Mesenteric fat pad (tissue), 1 donor: ENCODE results near the gene ATG13. TPM values are rescaled to one million over a fixed set of nuclear protein-coding genes. Genes with fewer than 3 reads are reported as not detected.
"Not testable (repeated sequence)": the region's sequence is repeated elsewhere in the genome, so short reads cannot be mapped to it uniquely, and the experiment has no call there.

Experiments
- DNase-seq: peaks from one replicate; pipeline ENCODE4 v3.0.0-alpha.2; 2020; ENCODE audit warnings: low spot score
- long read RNA-seq: library from polyadenylated mRNA; unstranded; transcript quantifications from one replicate; pipeline ENCODE4 v2.0.0, GENCODE V29; 2020
- total RNA-seq: library from RNA; stranded (reverse); fragmentation: NEBNext Ultra II Directional; extraction: Animal tissue kit (Norgen Biotek cat#: 25700); gene quantifications from one replicate; pipeline ENCODE4 v1.2.1, GENCODE V29; 2021
- donor health status: DM: yes; HTN: yes; CAD: no.

The ATG13 gene
- total RNA-seq, result 49.7 TPM
- long read RNA-seq, full-length matches to known transcripts, result 24 of 55 reads
- long read RNA-seq, partial matches to known transcripts, result 0 of 55 reads
- long read RNA-seq, other reads (novel, unspliced or antisense), result 31 of 55 reads

DNA sequence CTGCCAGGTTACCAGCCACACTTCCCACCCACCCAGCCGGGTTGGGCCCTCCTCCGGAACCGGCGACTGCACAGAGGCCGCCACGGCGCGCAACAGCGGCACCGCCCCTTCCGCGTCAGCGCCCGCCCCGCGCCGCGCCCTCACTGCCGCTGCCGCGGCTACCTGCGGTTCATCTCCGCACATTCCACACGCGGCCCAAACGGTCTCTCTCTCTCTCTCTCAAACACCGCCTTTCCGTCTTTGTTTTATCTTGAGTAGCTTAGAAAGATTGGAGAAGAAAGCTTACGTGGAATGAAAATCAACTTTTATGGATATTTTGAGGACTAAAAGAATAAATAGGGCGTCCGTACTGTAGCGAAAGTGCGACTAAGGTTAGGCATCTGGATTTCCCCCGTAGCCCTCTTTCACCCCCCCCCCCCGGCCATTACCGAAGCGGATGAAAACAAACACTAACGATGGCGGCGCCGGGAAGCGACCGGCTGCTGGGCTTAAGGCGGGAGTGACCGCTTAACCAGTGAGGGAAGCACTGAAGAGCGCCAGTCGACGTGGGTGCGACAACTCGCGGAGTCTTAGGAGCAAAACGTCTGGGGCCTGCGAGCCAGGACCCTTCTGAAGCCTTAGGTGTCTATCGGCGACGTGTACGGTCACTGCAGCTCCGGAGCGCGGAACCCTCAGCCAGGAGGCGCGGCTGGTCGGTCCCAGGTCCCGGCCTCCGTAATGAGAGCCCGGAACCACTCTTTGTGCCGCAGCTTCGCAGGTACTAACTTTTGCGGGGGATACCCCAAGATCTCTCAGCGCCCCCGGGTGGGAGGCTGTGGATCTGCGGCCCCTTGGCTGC lies at the start of gene ATG13, which contains the start of gene HARBI1:
ATG13 (plus strand) TSS at position 420 of the 838 bp plus-strand sequence. CDS start 26,739 bp downstream, outside the sequence.
HARBI1 (minus strand) TSS at position 94 of the 838 bp plus-strand sequence. CDS start 990 bp downstream, outside the sequence.
- peak; percentile 96 for DNase-seq

DNA sequence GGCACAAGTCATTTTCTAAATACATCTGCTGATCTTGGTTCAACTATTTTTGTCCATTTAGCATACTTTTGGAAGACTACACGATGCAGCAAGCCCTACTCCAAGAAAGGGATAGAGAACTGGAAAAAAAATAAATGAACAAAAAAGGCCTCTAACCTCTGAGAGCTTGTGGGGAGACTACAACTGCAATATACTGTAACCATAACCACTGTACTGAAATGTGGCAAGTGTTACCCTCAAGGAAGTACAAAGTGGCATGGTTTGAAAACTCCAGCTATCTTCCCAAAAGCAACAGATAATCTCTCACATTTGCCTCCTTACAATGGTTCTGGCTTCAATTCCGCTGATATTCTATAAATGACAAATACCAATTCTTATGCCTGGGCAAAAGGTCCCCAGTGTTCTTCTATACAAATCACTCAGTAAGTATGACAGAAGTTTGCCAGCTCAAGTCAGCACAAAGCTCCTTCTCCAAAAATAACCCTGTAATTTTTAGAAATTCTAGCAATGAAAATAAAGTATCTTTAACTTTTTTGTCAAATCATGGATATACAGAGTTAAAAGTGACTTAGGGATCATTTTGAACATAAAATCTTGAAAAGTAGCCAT lies 46.5 kb upstream of the ATG13 start:
- DNase-seq, result no peak

DNA sequence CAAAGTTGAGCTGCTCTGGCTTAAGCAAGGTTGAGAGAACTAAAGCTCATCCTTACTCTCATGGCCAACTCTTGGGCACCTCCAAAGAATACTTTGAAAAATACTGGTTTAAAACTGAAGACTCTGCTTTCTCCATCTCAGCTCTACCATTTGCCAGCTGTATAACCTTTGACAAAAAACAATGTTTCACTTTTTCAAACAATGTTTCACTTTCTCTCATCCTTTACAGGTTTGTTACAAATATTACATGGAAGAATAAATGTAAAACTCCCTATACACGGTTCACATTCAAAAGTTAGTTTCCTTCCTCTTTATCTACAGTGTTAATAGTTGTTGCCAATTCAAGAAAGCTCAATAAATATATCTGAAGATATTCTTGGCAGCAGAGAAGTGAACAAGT lies 42.7 kb upstream of the ATG13 start:
- no peak for DNase-seq

DNA sequence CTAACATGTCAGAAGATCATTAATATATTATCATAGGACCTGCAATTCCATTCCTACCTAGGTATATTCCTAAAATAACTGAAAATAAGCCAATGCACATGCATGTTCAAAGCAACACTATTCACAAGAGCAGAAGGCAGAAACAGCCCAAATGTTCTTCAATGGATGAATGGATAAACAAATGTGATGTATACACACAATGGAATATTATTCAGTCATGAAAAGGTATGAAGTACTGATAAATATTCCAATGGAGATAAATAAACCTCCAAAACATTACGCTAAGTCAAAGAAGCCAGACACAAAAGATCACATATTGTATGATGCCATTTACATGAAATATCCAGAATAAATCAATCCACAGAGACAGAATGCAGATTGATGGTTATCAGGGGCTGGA lies 40.3 kb upstream of the ATG13 start:
- no peak for DNase-seq

DNA sequence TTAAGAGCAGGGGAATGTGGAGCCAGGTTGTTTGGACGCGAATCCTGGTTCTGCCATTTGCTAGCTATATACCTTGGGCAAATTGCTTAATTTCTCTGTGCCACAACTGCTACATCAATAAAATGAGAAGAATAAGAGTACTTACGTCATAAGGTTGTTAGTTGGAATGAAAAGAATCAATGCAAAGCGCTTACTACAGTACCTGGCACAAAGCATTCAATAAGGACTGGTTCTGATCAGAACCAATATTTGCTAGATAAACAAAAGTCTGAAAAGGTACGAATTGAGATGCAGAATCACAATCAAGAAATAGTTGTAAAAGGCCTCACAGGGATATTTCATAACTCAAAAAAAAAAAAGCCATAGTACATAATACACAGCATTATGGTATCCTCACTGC lies 34.8 kb upstream of the ATG13 start:
- DNase-seq, result no peak

DNA sequence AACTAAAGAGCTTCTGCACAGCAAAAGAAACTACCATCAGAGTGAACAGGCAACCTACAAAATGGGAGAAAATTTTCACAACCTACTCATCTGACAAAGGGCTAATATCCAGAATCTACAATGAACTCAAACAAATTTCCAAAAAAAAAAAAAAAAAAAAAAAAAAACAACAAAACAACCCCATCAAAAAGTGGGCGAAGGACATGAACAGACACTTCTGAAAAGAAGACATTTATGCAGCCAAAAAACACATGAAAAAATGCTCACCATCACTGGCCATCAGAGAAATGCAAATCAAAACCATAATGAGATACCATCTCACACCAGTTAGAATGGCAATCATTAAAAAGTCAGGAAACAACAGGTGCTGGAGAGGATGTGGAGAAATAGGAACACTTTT lies 33.8 kb upstream of the ATG13 start:
- not testable (repeated sequence) for DNase-seq

DNA sequence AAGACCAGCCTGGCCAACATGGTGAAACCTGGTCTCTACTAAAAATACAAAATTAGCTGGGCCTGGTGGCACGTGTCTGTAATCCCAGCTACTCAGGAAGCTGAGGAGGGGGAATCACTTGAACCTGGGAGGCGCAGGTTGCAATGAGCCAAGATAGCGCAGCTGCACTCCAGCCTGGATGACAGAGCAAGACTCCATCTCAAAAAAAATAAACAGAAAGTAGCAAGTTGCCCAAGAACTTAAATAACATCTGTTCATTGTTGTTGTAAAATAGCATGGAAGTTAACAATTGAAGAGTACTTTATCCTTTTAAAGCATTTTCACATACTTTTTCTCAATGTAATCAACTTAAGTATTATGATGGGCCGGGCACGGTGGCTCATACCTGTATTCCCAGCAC lies 29.2 kb upstream of the ATG13 start:
- DNase-seq, result no peak

DNA sequence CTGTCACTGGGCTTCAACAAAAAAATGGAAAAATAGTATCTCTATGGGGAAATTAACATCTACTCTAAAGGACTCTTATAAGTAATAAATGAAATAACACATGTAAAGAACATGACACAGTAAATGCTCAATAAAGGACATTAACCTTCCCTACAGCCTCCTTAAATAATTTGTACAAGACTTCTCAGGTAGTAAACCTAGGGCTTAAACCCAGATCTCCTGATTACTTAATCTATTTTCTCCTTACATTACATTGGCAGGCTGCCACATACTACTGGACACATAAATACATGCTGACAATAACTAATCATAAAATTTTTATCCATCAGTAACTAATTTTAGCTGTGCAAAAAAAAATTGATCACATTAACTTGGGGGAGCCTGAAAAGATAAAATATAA lies 28.4 kb upstream of the ATG13 start:
- no peak for DNase-seq

DNA sequence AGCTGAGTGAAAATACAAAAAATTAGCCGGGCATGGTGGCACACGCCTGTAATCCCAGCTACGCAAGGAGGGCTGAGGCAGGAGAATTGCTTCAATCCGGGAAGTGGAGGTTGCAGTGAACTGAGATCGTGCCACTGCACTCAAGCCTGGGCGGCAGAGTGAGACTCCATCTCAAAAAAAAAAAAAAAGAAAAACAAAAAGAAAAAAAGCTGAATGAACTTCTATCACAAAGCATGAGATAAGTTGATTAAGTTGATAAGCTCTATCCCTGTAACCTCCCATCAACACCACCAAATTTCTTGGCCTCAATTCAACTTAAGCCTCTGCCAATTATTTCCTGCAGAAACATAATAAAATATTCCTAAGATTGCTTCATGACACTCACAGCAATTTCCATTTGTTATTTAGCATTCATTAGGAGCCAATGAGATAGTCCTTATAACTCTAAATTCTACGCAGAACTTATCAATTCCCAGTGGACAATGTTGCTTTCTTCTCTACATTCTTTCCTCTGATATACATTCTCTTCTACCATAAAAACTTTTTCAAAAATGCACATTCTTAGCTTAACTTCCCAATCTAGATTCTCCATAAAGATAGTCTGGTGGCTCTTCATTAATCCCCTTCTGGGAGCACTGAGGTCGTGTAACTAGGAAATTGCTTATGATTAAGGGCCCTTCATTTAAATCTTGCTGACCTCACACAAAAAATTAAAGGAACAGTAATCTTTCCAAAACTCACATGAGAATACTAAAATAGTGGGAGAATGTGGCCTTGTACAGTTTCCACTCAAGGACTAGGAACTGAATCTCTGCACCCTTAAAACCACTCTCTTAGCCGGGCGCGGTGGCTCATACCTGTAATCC lies 26.4 kb upstream of the ATG13 start:
- no peak for DNase-seq

DNA sequence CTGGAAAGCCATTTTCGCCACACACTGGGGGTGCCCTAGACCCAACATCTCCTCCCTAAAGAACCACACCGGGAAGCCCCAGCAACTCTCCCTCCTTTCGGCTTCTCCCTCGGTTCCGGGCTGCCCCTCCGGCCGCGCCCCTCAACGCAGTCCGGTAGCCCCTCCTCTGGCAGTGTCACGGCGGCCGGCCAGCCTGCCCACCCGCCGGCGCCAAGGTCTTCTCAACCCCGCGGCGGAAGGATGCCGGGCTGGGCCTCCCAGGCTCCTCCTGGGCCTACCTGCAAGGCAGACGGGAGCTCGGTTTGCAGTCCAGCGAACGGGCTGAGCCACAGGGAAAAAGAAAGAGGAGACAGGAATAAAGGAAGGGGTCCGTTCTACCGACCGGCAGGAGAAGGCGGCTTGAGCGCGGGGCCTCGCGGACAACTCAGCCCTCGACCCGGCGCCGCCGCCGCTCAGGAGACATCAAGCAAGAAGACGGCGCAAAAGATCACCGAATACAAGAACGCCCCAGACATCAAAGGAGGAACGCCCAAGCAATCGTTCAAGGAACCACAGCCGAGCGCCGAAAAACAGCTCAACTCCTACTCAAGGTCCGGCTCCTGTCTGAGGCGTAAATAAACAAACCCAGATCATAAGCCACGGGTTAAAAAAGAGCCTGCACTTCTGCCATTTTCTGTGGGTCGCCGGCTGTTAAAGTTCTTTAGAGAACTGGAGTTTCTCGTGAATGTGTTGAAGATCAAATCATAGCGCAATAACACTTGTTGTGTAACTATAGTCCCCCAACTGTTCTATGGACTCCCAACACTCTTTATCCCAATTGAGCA lies 23.6 kb upstream of the ATG13 start, which contains the start of gene AMBRA1:
AMBRA1 (minus strand) TSS at position 474 of the 824 bp plus-strand sequence. CDS start 45,643 bp downstream, outside the sequence.
- DNase-seq, result peak; percentile 91

DNA sequence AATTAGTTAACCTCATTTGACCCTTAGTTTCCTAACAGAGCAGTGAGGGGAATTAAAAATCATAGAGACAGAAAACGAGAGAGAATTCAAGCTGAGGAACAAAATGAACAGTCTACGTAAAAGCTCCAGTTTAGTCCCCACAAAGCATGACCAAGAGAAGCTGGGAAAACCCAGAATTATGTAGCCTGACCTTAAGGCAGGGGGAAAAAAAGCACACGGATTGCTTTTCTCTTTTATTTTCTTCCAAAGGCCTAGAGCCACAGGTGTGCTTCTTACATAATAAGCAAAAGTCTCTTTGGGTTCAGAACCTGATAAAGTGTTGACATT lies 23.0 kb upstream of the ATG13 start:
- no peak for DNase-seq

DNA sequence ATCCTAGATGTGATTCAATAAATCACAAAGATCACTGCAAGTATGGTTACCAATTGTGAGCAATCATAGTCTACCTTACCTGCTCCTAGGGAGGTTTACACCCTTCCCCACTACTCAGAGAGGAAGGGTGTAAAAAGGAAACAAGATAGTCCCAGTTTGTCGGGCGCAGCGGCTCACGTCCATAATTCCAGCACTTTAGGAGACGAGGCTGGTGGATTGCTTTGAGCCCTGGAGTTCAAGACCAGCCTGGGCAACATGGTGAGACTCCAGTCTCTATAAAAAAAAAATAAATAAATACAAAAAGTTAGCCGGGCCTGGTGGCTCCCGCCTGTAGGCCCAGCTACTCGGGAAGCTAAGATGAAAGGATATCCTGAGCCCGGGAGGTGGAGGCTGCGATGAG lies 22.6 kb upstream of the ATG13 start:
- peak; percentile 64 for DNase-seq

DNA sequence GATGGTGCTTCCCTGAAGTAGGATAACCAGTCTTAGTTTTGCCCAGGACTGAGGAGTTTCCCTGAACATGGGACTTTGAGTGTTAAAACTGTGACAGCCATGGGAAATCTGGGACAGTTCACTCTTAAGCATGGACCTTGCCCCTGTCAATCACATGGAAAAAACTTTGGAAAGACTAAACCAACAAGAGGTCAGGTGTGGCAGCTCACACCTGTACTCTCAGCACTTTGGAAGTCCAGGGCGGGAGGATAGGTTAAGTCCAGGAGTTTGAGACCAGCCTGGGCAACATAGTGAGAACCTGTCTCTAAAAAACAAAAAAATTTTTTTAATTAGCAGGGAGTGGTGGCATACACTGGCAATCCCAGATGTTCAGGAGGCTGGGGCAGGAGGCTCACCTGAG lies 20.2 kb upstream of the ATG13 start:
- DNase-seq, result no peak

DNA sequence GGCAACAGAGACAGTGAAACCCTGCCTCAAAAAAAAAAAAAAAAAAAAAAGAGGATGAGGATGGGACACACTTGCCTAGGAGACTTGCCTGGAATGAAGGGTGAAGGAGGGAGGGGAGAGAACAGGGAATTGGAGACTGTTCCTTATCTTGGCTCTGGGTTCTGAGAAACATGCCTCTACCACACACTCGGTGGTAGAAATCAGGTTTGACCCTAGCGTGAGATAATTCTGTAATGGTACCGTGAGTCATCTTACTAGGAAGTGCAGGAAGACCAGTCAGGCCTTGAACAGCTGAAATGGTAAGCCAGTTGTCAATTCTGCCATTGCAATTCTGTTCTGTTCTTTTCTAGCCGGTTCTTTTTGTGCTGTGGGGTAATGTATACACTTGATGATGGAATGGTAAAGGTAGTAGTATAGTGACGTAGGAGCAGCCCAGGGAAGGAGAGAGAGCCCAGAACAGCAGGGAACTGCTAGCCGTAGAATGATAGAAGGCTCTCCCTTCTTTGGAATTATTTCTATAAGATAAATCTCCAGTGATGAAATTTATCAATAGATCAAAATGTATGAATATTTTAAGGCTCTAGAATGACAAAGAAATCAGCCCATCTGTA lies 19.6 kb upstream of the ATG13 start:
- DNase-seq, result no peak

DNA sequence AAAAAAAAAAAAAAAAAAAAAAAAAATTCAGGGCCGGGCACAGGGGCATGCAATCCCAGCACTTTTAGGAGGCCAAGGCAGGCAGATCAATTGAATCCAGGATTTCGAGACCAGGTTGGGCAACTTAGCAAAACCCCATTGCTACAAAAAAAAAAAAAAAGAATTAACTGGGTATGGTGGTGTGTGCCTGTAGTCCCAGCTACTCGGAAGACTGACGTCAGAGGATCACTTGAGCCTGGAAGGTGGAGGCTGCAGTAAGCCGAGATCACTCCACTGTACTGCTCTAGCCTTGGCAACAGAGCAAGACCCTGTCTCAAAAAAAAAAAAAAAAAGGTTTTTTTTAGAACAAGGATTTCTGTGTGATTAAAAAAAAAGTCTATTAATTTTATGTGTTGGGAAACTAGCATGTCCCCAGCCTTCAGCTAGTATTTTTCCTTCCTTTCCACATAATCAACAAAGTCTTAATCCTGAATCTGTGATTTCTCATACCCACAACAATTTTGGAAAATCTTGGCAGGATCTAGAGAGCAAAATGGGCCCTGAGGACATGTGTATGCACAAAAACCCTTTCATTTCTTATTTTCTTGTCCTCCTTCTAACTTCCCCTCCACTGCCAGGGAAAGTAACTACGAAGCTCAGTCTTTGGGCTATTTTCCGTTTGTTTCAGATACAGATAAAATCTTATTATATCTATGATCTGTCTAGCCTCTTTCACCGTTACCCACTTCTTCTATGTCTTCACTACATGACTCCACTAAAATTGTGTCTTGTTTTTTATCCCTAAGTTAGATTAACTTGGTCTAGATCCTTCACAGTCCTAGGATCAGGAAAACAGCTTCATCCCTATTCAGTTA lies 17.8 kb upstream of the ATG13 start:
- no peak for DNase-seq

DNA sequence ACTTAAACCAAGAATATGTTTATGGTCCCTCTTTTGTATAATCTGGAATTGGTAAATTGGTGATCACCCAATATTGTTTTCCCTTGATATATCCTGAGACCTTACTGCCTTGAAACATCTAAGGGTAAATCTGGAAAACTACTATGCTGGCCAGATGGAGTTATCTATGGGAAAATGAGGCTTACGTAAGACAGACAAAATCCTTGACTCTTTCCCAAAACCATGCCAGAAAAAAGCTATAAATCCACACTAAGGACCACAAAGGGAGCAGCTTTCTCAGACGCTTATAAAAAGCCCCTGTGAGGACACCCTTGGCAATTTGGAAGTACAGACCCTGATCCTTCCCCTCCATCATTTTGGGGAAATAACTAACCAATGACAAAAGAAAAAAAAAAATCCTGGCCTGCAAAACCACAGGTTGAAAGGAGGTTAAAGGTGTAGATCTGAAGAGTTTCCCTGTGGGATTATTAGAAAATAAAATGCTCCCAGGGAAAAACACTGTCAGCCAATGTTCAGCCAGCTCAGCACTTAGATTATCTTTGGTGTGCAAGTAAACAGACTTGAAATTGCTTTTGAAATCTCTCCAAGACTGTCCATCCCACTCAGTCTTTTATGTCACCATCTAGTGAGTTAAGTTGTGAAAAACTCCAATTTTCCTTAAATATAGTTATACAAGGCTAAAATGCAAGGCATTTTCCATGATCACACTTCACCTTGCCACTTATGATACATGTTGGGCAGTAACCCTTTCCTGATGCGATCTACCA lies 17.0 kb upstream of the ATG13 start:
- no peak for DNase-seq

DNA sequence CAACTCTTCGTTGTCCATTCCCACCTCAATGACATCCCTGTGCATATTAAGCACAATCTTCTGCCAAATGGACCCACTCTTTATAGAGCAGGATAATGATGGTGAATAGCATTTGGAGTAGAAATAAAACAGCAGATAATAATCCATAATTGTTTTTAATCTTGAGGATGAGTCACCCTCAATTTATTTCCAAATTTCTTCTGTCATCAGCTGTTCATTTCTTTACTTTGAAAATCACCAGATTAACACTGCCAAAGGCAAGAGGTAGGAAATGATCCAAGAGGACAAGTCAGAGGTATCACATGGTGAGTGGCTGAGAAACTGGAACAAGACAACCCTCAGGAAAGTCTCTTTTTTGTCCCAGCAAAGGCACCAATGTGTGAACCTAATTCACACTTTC lies 16.2 kb upstream of the ATG13 start:
- DNase-seq, result no peak

DNA sequence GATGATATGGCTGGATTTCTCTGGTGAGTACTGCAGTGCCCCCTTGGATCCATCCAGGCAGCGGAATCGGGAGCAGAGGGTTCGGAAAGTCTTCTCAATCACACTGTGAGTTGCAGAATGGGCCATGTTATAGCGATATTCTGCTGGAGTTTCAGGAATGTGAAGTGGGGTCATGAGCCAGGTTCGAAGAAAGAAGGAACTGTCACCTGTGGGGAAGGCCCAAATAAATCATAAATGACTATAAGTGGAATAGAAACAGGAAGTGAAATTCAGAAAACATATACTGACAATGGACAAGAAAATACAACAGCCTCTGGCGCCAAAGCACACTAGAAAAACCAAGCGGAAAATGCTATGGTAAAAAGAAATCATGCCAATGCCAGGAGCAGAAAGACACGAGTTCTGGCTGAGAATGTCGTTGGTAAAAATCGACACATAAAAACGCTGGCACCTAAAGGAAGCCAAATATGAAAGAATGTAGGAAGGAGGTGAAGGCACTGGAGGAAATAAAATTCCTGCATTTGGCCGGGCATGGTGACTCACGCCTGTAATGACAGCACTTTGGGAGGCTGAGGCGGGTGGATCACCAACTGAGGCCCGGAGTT lies 13.5 kb upstream of the ATG13 start:
- DNase-seq, result peak; percentile 45
